Measurements from ENCODE around the gene OBSL1. TPM values are rescaled to one million over a fixed set of nuclear protein-coding genes. Genes with fewer than 3 reads are reported as not detected.

The OBSL1 gene
- total RNA-seq, 1 donor from 2014 or later, result 122 TPM

GRCh38 chr2:219540784-219541504, 30.4 kb downstream of the OBSL1 start:
- Mint-ChIP-seq H3K27ac (ENCODE audit: unreplicated experiment) (no peak overlapping the region), H3K4me1 (peaks cover 45% of the 10 kb centered on the region), H3K9me3 (no peaks in the 10 kb centered on the region), H3K4me3 (peak overlapping the region; percentile 71), H3K36me3 (ENCODE audit: low read depth) (no peaks in the 10 kb centered on the region), H3K27me3 (ENCODE audit: low read depth) (no peaks in the 10 kb centered on the region)
- TF ChIP-seq CTCF (conservative IDR thresholded peaks at IDR 0.05), result no peak
- DNase-seq (ENCODE audit: low read depth, low spot score), result no peak

GRCh38 chr2:219539926-219540678, 31.2 kb downstream of the OBSL1 start:
- DNase-seq (ENCODE audit: low read depth, low spot score), result no peak
- Mint-ChIP-seq H3K4me1 (peaks cover 48% of the 10 kb centered on the region), H3K4me3 (peak overlapping the region; percentile 66), H3K36me3 (ENCODE audit: low read depth) (no peaks in the 10 kb centered on the region), H3K9me3 (no peaks in the 10 kb centered on the region), H3K27me3 (ENCODE audit: low read depth) (peaks cover 2% of the 10 kb centered on the region), H3K27ac (ENCODE audit: unreplicated experiment) (no peak overlapping the region)
- no peak for TF ChIP-seq CTCF (conservative IDR thresholded peaks at IDR 0.05)

GRCh38 chr2:219538956-219539788, 32.2 kb downstream of the OBSL1 start:
- Mint-ChIP-seq H3K9me3 (no peaks in the 10 kb centered on the region), H3K27me3 (ENCODE audit: low read depth) (peaks cover 2% of the 10 kb centered on the region), H3K36me3 (ENCODE audit: low read depth) (no peaks in the 10 kb centered on the region), H3K27ac (ENCODE audit: unreplicated experiment) (peak overlapping the region; percentile 75), H3K4me3 (peak overlapping the region; percentile 62), H3K4me1 (peaks cover 39% of the 10 kb centered on the region)
- no peak for DNase-seq (ENCODE audit: low read depth, low spot score)
- no peak for TF ChIP-seq CTCF (conservative IDR thresholded peaks at IDR 0.05)

- H3K27ac Mint-ChIP-seq (ENCODE audit: unreplicated experiment), result peak overlapping the region; percentile 75
- H3K27me3 Mint-ChIP-seq (ENCODE audit: low read depth), result peaks cover 5% of the 10 kb centered on the region
Measured at GRCh38 chr2:219538504-219538951, 32.8 kb downstream of the OBSL1 start.

More at GRCh38 chr2:219538504-219538951, 32.8 kb downstream of the OBSL1 start:
- TF ChIP-seq CTCF (conservative IDR thresholded peaks at IDR 0.05), result no peak
- H3K36me3 Mint-ChIP-seq (ENCODE audit: low read depth), result no peaks in the 10 kb centered on the region
- no peak for DNase-seq (ENCODE audit: low read depth, low spot score)
- H3K4me3 Mint-ChIP-seq, result peak overlapping the region; percentile 62
- peaks cover 38% of the 10 kb centered on the region for H3K4me1 Mint-ChIP-seq
- no peaks in the 10 kb centered on the region for H3K9me3 Mint-ChIP-seq

Measured in neural crest cell (in vitro differentiated cells).